Measurements from ENCODE around the gene TCHP. TPM values are rescaled to one million over a fixed set of nuclear protein-coding genes. Genes with fewer than 3 reads are reported as not detected.
"Not testable (repeated sequence)": the region's sequence is repeated elsewhere in the genome, so short reads cannot be mapped to it uniquely, and the experiment has no call there.

TCHP gene
- total RNA-seq, 2 donors from 2014 or later = 18.9 to 26.3 TPM

- intact Hi-C loops (cut with DNase I) = no loop called here
- Histone ChIP-seq H3K9me3 (no peaks in the 10 kb centered on the region), H3K4me1 (replicated peaks) (peaks cover 2% of the 10 kb centered on the region), H3K27me3 (replicated peaks; ENCODE audit: insufficient read depth) (no peaks in the 10 kb centered on the region), H3K36me3 (no peaks in the 10 kb centered on the region), H3K4me3 (no peak overlapping the region), H3K27ac (no peak overlapping the region)
- DNase-seq (ENCODE audit: low spot score) = no peak
- TF ChIP-seq CTCF (IDR thresholded peaks at IDR 0.05) (no peak), POLR2AphosphoS5 (IDR thresholded peaks at IDR 0.05) (no peak), POLR2A (IDR thresholded peaks at IDR 0.05) (no peak)
- 52% methylated on average over 10 of the region's 10 CpGs for WGBS
These were observed 14.5 kb upstream of the TCHP start for GRCh38 chr12:109885616-109886015.

- Histone ChIP-seq H3K9me3 (no peaks in the 10 kb centered on the region), H3K36me3 (no peaks in the 10 kb centered on the region), H3K27ac (no peak overlapping the region), H3K4me1 (replicated peaks) (no peaks in the 10 kb centered on the region), H3K27me3 (replicated peaks; ENCODE audit: insufficient read depth) (no peaks in the 10 kb centered on the region), H3K4me3 (no peak overlapping the region)
- intact Hi-C loops (cut with DNase I) = no loop called here
- TF ChIP-seq CTCF (IDR thresholded peaks at IDR 0.05) = no peak
- TF ChIP-seq POLR2A (IDR thresholded peaks at IDR 0.05) = no peak
- TF ChIP-seq POLR2AphosphoS5 (IDR thresholded peaks at IDR 0.05) = no peak
- WGBS = 73% methylated on average over 12 of the region's 12 CpGs
- DNase-seq (ENCODE audit: low spot score) = no peak
These were observed 11.7 kb upstream of the TCHP start for GRCh38 chr12:109888179-109889020.

- WGBS = 83% methylated on average over 13 of the region's 13 CpGs
- Histone ChIP-seq H3K27ac (no peak overlapping the region), H3K4me3 (no peak overlapping the region), H3K36me3 (no peaks in the 10 kb centered on the region), H3K27me3 (replicated peaks; ENCODE audit: insufficient read depth) (no peaks in the 10 kb centered on the region), H3K4me1 (replicated peaks) (no peaks in the 10 kb centered on the region), H3K9me3 (no peaks in the 10 kb centered on the region)
- intact Hi-C loops (cut with DNase I) = no loop called here
- DNase-seq (ENCODE audit: low spot score) = no peak
- TF ChIP-seq CTCF (IDR thresholded peaks at IDR 0.05) (no peak), POLR2A (IDR thresholded peaks at IDR 0.05) (no peak), POLR2AphosphoS5 (IDR thresholded peaks at IDR 0.05) (no peak)
These were observed 9.4 kb upstream of the TCHP start for GRCh38 chr12:109890620-109891170.

- DNase-seq (ENCODE audit: low spot score); H3K4me3 ChIP-seq; H3K9me3 ChIP-seq; H3K4me1 ChIP-seq (replicated peaks); H3K27ac ChIP-seq; H3K36me3 ChIP-seq; H3K27me3 ChIP-seq (replicated peaks; ENCODE audit: insufficient read depth); intact Hi-C loops (cut with DNase I): not testable (repeated sequence)
- 75% methylated on average over 7 of the region's 7 CpGs for WGBS
These were observed 8.3 kb upstream of the TCHP start for GRCh38 chr12:109891731-109892130.

GRCh38 chr12:109892165-109892715 lies 7.8 kb upstream of the TCHP start:
- Histone ChIP-seq H3K27ac (no peak overlapping the region), H3K4me3 (no peak overlapping the region), H3K27me3 (replicated peaks; ENCODE audit: insufficient read depth) (no peaks in the 10 kb centered on the region), H3K4me1 (replicated peaks) (no peaks in the 10 kb centered on the region), H3K36me3 (no peaks in the 10 kb centered on the region), H3K9me3 (no peaks in the 10 kb centered on the region)
- WGBS = 92% methylated on average over 1 of the region's 1 CpG
- intact Hi-C loops (cut with DNase I) = no loop called here
- TF ChIP-seq POLR2AphosphoS5 (IDR thresholded peaks at IDR 0.05) (no peak), POLR2A (IDR thresholded peaks at IDR 0.05) (no peak), CTCF (IDR thresholded peaks at IDR 0.05) (no peak)
- DNase-seq (ENCODE audit: low spot score) = no peak
